Muscle of back (tissue), 11 donors: ENCODE measurements around the gene UBXN6. TPM values are rescaled to one million over a fixed set of nuclear protein-coding genes. Genes with fewer than 3 reads are reported as not detected.
A peak's percentile ranks its signal among the peaks of the same experiment; 100 is the strongest.

Experiments
- DNase-seq, 3 donors: peaks; one replicate each; pipeline versions ENCODE4 v3.0.0 to v3.0.0-alpha.2; 2013
- polyA plus RNA-seq, 10 donors: library from polyadenylated mRNA; unstranded; fragments of 120-200 nt; gene quantifications; one replicate each; pipeline ENCODE4 v1.2.1, GENCODE V29; 2013; ENCODE audit not compliant: insufficient read length in 10 of 10

Gene UBXN6
- polyA plus RNA-seq, 10 donors: 65.4 to 103 (median 90.2) TPM

GRCh38 chr19:4414144-4414799, 43.3 kb downstream of the UBXN6 start:
- DNase-seq: no peak

- DNase-seq: no peak
Measured at GRCh38 chr19:4413588-4413987, 44.0 kb downstream of the UBXN6 start.

DNA sequence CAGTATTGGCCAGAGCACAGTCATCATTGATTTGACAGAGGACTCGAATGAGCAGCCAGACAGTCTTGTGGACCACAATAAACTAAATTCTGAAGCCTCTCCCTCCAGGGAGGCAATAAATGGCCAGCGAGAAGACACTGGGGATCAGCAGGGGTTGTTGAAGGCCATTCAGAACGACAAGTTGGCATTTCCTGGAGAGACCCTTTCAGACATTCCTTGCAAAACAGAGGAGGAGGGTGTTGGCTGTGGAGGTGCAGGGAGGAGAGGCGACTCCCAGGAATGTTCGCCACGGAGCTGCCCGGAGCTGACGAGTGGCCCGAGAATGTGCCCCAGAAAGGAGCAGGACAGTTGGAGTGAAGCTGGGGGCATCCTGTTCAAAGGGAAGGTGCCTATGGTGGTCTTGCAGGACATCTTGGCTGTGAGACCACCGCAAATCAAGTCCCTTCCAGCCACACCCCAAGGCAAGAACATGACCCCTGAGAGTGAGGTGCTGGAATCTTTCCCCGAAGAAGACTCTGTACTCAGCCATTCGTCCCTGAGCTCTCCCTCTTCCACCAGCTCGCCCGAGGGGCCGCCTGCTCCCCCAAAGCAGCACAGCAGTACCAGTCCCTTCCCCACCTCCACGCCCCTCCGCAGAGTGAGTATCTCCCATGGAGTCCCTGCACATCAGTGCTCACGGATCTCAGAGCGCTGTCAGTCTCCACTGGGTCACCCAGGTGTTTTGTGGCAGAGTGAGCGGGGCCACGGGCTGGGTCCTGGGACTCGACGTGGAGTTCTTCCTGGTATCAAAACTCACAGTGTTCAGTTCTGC, 48.3 kb downstream of the UBXN6 start:
- no peak for DNase-seq

DNA sequence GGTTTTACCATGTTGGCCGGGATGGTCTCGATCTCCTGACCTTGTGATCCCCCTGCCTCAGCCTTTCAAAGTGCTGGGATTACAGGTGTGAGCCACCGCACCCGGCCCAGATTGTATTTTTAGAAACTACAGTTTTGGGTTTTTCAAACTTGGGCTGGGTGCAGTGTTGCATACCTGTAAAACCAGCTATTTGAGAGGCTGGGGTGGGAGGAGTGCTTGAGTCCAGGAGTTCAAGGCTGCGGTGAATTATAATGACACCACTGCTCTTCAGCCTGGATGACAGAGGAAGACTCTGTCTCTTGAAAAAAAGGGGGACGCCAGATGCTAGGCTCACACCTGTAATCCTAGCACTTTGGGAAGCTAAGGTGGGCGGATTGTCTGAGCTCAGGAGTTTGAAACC, 51.0 kb downstream of the UBXN6 start:
- DNase-seq: no peak

DNA sequence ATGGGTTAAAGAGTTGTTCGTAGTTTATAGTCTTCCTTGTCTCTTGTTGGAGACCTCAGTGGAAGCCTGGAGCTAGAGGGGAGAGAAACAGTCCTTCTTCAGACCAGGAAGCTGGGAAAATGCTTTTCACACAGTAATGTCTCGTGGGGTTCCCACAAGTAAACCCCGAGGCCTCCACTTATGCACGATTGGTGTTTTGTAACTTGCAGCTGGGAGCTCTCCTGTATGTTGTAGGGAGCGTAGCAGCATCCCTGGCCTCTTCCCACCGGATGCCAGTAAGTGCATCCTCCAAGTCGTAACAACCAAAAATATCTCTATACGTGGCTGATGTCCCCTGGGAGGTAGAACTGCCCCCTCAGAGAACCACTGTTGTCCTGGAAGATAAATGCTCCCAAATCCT, 51.6 kb downstream of the UBXN6 start:
- no peak for DNase-seq

GRCh38 chr19:4403005-4403761, 54.4 kb downstream of the UBXN6 start:
- no peak for DNase-seq

DNA sequence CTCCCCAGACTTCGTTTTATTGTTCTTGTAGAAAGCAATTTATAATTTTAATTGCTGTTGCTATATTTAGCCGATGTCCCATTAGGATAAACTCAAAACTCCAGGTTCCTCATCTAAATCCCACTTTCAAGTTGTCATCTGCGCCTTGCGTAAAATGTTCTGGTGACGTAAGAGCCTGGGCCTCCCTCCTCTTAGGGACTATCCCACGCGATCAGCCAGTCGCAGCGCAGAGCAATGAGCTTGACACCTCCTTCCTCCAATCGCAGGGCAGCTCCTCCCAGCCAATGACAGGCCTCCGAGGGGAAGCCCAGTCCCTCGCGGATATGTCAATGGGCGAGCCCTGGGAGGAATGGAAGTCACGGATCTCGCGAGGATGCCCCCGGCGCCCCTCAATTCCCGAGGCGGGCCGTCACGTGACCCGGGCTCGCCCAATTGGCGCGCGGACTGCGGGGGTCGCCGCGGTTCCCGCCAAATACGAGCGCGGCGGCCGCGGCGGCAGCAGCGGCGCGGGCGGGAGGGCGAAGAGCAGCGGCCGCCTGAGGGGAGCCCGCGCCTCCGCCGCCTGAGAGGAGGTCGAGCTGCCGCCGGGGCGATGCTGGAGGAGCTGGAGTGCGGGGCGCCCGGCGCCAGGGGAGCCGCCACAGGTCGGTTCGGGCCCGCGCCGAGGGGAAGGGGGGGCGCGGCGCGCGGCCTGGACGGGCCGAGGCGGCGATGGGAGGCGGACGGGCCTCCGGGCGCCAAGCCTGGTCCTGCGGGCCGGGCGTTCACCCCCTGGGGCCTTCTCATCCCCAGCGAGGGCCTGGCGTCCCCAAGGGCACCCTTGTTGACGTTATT, 55.2 kb downstream of the UBXN6 start, which contains the start of gene CHAF1A:
TSS of gene CHAF1A (plus strand) at position 470 of the 834 bp plus-strand sequence. CDS start at position 593, 123 bp downstream.
- peak; percentile 99 to 100 (median 100) for DNase-seq

- DNase-seq: no peak
Measured at GRCh38 chr19:4401769-4402170, 55.8 kb downstream of the UBXN6 start.

- DNase-seq: peak; percentile 93 to 94 (median 93)
Measured at GRCh38 chr19:4400135-4400936, 57.3 kb downstream of the UBXN6 start, which contains the start of gene SH3GL1. Gene SH3GL1 (minus strand): TSS chr19:4400547. CDS start chr19:4400368, 179 bp downstream.

- peak in 1 of 3 donors; percentile 76 for DNase-seq
Measured at GRCh38 chr19:4399812-4400134, 57.8 kb downstream of the UBXN6 start.

DNA sequence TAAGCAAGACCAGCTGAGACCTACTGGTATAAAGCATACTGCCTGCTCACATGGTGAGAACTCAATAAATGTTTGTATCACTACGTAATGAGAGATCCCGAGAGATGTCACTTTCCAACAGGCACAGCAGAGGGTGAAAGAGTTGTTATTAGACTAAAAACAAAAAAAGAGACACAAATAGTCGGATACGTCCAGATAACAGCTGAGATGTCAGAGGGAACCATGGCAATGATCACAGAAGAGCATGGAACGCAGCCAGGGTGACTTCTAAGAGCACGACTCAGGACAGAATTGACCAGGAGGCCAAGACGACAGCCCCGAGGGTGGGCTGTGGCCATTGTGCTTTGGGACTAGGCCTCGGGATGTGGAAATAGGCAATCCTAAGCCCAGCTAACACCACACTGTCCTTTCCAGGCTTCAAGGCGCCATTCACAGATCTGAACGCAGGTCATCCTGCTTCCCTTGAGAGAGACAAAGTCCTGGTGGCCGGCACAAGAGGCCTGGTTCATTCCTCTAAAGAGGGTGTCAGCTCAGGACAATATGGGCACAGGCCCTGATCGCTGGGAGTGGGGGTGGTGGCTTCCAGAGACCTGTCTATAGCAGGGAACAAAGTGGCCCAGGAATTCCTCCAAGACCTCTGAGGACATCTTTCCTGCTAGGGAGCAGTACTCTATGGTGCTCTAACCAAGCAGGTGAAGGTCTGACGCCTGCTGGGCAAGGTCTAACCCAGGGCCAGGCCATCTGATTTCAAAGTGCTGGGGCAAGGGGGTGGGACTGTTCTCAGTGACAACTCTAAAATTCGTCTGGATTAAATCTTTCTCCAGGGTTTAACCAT, 60.4 kb downstream of the UBXN6 start:
- DNase-seq: peak in 1 of 3 donors; percentile 29

Other genes starting within 250 kb of the UBXN6 start
- gene EBI3, start 228.3 kb downstream of the UBXN6 start, polyA plus RNA-seq: under 1 TPM; 0.40 to 0.98 (median 0.70) TPM
- gene YJU2, start 210.7 kb downstream of the UBXN6 start, polyA plus RNA-seq: 10 to 100 TPM; 10.7 to 15.5 (median 12.0) TPM
- gene SHD, start 178.5 kb downstream of the UBXN6 start, polyA plus RNA-seq: 100 to 1,000 TPM in 1 of 10 donors, 10 to 100 TPM in 9; 54.4 to 115 (median 82.2) TPM
- 1 to 10 TPM in 2 of 10 donors, under 1 TPM in 8; 0.28 to 1.3 (median 0.44) TPM for gene TMIGD2, start 155.4 kb downstream of the UBXN6 start, polyA plus RNA-seq
- 1 to 10 TPM; 1.1 to 4.5 (median 2.0) TPM for gene FSD1, start 153.2 kb downstream of the UBXN6 start, polyA plus RNA-seq
- 10 to 100 TPM in 1 of 10 donors, 1 to 10 TPM in 9; 4.4 to 13.8 (median 4.8) TPM for gene STAP2, start 119.0 kb downstream of the UBXN6 start, polyA plus RNA-seq
- 10 to 100 TPM; 10.9 to 15.9 (median 14.6) TPM for gene MPND, start 114.2 kb downstream of the UBXN6 start, polyA plus RNA-seq
- gene SH3GL1, start 57.2 kb downstream of the UBXN6 start, polyA plus RNA-seq: 10 to 100 TPM; 45.0 to 80.2 (median 56.5) TPM
- gene CHAF1A, start 55.2 kb downstream of the UBXN6 start, polyA plus RNA-seq: 10 to 100 TPM in 8 of 10 donors, 1 to 10 TPM in 2; 8.2 to 17.3 (median 12.3) TPM
- gene HDGFL2, start 14.5 kb upstream of the UBXN6 start, polyA plus RNA-seq: 10 to 100 TPM; 47.3 to 91.9 (median 57.4) TPM
- 1 to 10 TPM in 9 of 10 donors, under 1 TPM in 1; 0.68 to 9.4 (median 4.6) TPM for gene PLIN4, start 60.7 kb upstream of the UBXN6 start, polyA plus RNA-seq
- gene PLIN5, start 77.4 kb upstream of the UBXN6 start, polyA plus RNA-seq: 1 to 10 TPM in 9 of 10 donors, under 1 TPM in 1; 0.87 to 5.2 (median 1.5) TPM
- under 1 TPM; 0.35 to 0.98 (median 0.61) TPM for gene LRG1, start 82.2 kb upstream of the UBXN6 start, polyA plus RNA-seq
- 10 to 100 TPM; 27.5 to 45.9 (median 35.8) TPM for gene SEMA6B, start 101.9 kb upstream of the UBXN6 start, polyA plus RNA-seq
- 10 to 100 TPM in 6 of 10 donors, 1 to 10 TPM in 4; 8.7 to 13.9 (median 10.8) TPM for gene TNFAIP8L1, start 181.7 kb upstream of the UBXN6 start, polyA plus RNA-seq
- gene MYDGF, start 212.5 kb upstream of the UBXN6 start, polyA plus RNA-seq: 10 to 100 TPM; 44.7 to 90.4 (median 56.5) TPM